Measurements from ENCODE around the gene TMEM266.
A peak's percentile ranks its signal among the peaks of the same experiment; 100 is the strongest.

The TMEM266 gene

DNA sequence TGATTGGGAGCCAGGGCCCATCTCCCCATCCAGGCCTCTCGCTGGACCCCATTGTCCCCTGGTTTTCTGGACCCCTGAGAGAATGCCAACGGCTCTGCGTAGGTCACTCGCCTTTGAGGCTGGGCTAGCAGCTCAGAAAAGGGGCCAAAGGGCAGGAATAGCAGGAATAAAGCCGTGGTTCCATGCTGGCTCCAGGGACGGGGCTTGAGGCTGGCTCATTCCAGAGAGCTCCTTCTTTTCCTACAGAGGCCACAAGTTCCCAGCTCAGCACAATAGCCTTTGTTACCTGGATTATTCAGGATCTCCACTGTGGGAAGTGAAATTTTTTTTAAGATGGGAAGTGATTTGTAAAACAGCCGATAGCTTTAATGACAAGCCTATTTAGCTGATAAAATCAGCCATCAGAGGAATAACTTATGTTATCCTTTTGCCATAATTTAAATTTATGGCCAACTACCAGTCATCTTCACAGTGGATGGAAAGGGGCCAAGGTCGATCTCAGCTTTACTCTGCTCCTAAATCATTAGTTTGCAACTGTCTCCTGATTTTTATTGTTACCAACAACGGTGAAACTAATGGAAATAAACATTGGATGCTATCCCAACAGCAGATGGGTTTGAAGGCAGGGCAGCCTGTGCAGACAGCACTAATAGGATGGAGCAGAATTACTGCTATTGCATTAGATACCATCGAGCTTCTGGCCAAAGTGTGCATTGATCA is 124.3 kb downstream of the TMEM266 start:
- DNase-seq (ENCODE audit: low read depth in 2 of 2) = no peak

DNA sequence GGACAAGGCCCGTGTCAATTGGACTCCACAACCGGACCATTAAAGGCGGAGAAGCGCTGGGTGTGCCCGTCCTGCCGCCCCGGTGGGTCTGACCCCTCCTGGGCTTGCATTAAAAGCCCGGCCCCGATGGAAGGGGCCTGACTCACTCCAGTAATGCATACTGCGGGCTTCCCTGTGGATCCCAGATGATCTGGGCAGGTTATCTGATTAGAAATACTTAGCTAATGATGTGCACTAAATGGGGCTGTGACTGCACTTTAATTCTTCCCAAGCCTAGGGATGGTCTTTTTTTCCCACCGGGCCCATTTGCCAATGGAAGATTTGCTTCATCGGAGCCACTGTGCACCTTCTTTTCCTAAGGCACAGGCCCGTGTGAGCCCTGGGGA is 124.9 kb downstream of the TMEM266 start:
- no peak for DNase-seq (ENCODE audit: low read depth in 2 of 2)

DNA sequence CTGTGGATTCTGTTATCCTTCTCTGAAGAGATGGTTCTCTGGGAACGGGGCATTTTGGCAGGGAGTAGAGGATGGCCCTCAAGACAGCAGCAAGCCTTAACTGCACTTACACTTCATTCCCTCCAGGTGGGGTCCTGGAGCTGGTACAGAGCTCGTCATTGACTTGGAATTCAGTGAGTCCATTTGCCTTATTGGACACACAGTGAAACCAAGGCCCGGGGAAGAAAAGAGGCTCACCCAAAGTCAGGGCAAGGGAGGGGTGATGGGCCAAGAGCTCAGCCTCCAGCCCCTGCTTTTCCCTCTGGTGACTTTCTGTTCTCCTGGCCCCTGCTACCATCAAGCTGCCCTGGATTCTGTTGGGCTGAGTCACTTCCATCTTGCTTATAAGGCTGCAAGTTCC is 125.9 kb downstream of the TMEM266 start:
- peak; percentile 31 to 33 for DNase-seq (ENCODE audit: low read depth in 2 of 2)

DNA sequence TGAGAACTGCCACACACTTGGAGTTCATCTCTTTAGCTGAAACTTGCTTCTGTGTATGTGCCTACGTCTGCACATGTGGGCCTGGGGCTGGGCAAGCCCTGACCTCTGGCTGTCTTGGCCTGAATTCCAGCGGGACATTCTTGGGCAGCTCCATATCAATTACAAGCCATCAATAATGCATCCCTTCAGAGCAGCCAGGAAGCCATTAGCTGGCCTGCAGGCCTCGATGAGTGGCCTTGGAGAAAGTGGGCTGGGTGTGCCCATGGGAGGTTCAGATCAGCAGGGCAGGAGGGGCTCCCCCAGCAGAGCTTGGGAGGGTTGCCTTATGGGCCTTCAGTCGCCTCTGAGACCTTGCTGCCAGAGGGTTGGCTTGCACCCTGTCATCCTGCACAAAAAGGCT is 127.4 kb downstream of the TMEM266 start:
- DNase-seq (ENCODE audit: low read depth in 2 of 2) = no peak

DNA sequence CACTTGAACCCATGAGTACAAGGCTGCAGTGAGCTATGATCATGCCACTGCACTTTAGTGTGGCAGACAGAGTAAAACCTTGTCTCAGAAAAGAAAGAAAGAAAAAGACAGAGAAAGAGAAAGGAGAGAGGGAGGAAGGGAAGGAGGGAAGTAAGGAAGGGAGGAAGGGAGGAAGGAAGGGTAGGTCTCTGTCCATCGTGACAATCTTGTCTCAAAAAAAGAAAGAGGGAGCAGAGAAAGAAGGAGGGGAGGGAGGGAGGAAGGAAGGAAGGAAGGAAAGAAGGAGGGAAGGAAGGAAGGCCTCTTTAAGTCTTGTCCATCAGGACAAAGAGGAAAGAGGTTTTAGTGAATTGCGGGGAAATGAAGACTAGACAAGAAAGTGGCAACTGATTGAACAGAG is 129.3 kb downstream of the TMEM266 start:
- no peak for DNase-seq (ENCODE audit: low read depth in 2 of 2)

DNA sequence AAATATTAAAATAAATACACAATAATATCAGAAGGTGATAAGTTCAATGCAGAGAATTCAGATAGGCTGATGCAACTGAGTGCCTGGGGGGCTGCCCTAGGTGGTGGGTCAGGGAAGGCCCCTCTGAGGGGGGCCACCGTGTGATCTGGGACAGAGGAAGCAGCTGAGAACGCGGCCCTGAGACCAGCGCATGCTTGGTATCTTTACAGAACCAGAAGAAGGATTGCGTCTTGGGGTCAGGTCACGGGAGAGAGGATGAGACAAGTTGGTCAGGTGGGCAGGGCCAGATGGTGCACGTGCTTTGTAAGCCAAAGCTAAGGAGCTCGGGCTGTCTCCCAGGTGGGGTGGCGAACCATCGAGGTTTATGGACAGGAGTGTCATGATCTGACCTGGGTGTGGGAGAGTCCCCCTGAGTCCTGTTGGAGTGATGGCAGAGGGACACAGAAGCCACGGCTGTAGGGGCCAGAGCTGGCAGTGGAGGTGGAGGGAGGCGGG is 130.3 kb downstream of the TMEM266 start:
- no peak for DNase-seq (ENCODE audit: low read depth in 2 of 2)

DNA sequence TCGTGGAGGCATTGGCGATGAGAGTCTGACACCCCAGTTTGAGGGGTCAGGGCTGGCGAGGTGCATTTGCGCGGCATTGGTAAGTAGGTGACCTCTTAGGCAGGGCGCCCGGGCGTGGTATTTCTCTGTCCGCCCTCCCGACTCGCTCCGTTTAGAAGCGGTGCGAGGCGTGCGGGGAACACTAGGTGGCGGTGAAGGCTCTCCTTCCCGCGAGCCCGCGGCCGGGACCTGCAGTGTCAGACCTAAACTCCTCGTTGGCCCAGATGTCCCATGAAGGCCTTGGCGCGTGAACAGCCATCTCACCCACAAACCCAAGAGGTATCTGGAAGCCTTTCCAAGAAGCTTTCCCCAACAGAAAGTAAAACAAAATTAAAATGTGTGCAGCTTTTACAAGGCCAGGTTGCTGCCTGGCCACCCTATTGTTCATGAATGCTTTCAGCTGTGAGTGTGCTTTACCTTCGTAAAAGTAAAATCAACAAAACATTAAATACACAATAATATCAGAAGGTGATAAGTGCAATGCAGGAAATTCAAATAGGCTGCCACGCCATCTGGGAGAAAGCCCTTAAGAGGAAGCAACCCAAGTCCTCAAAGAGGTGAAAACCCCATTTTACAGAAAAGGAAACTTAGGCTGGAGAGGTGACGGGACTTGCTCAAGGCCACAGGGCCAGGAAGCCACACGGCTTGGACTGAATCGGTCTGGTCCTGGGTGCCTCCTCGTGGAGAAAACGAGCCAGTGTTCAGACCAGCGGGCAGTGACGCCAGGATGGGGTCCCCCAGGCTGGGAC is 131.2 kb downstream of the TMEM266 start:
- DNase-seq (ENCODE audit: low read depth in 2 of 2) = peak; percentile 22 to 29

DNA sequence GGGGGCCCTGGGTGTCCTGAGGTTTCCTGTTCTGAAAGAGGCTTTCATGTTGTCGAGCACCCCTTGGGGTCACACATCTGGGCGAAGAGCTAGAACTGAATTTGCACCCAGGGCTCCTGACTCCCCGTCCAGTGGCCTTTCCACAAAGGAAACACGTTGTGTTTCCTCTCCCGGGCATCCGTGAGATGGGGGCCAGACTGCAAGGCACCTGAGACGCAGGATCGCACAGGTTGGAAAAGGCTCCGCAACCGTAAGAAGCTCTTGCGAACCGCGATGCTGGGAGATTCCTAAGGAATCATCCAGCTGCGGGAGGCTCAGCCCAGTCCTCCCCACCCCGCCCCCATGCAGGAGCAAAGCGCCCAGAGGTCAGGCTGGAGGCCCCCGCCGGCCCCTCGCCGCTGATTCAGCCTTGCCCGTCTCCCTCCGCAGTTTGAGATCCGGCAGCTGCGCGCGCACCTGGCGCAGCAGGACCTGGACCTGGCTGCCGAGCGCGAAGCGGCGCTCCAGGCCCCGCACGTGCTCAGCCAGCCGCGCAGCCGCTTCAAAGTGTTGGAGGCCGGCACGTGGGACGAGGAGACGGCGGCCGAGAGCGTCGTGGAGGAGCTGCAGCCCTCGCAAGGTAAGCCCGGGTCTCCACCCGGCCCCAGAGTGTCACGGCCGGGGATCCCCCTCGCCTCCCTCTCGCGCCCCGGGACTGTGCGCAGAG is 131.9 kb downstream of the TMEM266 start:
- no peak for DNase-seq (ENCODE audit: low read depth in 2 of 2)

DNA sequence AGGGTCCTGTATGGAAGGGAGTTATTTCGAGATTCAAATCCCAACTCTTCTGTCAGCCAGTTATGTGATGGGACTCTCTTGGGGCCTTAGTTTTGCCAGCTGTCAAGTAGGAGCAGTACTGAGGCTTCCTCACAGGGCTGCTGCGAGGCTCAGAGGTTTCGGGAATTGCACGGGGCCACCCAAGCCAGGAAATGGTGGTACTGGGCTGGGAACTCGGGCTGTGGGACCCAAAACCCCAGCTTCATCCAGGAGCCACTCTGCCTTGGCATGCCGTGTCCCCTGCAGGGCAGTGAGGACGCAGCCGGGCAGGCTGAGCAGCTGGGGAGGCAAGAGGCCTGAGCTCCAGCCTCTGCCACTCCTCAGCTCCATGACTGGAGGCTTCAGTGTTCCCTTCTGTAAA is 132.9 kb downstream of the TMEM266 start:
- DNase-seq (ENCODE audit: low read depth in 2 of 2) = no peak

DNA sequence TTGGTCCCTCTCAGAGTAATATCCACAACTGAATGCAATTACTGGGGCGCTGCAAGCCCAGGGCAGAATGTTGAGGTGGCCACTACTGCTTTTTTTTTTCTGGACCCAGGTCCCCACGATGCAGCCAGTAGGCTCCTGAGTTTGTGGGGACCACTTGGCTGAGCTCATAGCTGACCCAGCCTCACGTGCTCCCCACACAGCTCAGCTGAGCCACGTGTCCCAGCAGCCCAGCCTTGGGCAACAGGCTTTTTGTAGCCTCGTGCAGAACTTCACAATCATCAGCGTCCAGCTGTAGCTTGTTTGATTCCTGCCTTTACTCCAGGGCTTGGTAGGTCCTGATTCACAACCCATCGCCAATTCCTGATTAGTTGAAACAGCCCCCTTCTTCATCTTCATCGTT is 134.1 kb downstream of the TMEM266 start:
- no peak for DNase-seq (ENCODE audit: low read depth in 2 of 2)

DNA sequence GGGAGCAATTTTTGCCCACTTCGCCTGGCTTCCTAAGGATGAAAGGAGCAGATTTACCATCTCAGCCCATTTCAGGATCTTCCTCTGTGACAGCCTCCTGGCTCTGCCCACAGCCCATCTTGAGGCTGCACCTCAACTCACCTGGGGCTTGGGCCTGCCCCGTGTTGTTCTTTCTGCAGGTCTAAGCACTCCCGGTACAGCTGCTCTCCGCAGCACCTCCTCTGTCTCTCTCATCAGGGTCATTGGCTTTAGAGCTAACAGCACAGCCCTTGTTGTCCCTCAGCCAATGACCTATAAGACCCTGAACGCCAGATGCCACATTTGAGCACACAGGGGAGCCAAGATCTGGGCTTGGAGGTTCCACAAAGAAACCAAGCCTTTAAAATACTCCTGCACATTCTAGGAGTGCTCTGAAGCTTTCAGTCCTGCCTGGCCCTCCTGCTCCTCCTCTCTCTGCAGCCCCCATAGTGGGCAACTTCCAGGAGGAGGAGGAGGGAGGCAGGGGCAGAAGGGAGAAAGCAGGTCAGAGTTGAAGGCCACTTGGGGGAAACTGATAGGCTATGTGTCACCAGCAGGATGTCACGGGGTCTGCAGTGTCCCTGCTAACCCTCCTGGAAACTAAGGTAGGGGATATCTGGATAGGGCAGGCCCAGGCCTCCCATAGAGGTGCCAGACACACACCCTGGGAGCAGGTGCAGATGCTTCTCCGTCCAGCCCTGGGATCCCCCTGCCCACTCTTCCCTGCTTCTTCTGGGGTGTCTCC is 135.9 kb downstream of the TMEM266 start:
- no peak for DNase-seq (ENCODE audit: low read depth in 2 of 2)

DNA sequence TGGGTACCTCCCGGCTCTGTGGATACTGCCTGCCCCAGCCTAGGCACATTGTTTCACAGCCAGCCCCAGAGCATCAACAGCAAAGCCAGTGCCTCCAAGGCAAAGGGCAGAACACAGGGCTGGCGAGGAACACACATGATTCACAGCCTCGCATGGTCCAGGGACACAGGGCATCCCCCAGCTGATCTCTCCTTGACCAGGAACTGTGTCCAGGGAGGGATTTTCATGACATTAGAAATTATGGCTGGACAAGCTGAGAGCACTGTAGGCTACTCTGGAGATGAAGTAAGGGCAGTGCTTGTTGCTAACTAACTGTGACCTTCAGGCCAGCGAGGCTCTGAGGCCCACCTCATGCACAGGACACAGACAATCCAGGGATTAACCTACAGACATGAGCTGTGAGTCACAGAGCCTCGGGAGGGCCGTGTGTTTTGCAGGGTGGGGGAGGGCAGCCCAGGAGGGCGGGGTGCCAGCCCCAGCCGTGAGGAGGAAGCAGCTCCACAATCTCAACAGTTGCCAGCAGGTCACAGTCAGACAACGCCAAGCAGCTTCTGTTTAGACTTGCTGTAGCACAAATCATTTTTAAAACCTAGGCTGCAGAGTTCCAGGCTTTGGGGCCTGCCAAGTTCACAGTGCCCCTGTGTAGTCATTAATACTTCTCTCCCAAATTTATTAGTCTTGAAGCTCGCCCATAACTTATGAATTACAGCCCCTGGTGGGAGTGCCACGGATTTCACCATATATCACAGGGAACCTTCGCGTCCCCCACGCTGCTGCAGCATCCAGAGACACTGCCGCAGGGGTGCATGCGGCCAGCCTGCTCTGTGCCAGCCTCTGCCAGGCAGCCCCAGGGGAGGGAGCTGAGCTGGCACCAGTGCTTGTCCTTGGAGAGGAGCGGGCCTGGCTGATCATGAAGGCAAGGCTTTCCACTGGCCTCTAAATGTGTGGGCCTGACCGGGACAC is 136.8 kb downstream of the TMEM266 start:
- peak; percentile 51 for DNase-seq (ENCODE audit: low read depth in 2 of 2)

DNA sequence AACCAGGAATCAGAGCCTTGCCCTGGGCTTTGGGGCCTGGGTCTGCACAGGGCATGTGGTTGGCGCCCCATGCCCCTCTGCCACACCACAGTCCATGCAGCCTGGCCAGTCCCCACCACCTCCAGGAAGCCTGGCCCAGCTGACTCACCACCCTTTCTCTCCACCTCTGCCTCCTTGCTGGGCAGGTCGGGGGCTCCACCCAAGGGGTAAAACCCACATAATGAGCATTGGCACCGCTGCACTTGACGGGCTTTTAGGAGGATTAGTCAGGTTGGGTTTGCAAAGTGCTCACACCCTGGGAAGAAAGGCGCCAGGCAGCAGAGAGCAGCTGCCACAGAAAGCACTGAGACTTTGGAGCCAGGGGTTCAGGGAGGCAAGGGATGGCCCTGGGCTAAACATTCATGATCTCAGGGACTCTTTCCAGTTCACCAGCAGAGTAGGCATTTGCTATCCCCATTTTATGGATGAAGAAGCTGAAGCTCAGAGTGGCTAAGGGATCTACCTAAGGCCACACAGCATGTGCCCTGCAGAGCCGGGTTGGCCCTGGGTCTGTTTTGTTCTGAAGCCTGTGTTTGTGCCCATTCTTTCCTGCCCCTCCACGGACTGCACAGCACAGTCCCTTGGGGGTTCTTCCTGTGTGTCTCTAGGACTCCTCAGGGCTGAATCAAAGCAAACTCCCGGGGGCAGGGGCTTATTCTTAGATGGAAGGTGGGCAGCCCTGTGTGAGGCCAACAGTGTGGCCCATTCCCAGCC is 138.1 kb downstream of the TMEM266 start:
- DNase-seq (ENCODE audit: low read depth in 2 of 2) = no peak

DNA sequence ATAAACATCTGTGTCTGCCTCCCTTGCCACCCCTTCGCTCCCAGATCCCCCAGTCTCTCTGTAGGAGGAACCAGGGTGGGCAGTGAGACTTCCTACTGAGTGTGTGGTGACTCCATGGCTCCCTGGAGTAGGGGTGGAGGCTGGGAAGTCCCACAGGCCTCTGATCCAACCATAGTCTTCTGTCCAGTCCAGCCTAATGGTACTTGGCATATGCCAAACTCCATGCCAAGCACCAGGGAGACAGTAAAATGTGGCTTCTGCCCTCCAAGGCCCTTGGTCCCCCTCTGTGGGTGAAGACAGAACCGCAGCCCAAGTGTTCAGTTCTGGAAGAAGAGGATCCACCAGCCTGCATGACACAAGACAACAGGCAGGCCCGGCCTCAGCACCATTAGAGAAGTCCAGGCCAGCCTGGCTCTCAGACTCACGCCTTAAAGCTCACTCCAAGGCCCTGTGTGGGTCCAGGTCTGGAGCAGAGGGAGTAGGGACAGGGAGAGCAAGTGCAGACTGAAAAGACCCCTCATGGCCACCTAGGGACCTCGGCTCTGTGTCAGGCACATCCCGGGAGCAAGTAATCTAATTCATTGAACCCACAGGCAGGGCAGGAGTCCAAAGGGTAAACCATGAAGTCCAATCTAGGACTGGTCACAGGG is 138.8 kb downstream of the TMEM266 start:
- DNase-seq (ENCODE audit: low read depth in 2 of 2) = no peak

DNA sequence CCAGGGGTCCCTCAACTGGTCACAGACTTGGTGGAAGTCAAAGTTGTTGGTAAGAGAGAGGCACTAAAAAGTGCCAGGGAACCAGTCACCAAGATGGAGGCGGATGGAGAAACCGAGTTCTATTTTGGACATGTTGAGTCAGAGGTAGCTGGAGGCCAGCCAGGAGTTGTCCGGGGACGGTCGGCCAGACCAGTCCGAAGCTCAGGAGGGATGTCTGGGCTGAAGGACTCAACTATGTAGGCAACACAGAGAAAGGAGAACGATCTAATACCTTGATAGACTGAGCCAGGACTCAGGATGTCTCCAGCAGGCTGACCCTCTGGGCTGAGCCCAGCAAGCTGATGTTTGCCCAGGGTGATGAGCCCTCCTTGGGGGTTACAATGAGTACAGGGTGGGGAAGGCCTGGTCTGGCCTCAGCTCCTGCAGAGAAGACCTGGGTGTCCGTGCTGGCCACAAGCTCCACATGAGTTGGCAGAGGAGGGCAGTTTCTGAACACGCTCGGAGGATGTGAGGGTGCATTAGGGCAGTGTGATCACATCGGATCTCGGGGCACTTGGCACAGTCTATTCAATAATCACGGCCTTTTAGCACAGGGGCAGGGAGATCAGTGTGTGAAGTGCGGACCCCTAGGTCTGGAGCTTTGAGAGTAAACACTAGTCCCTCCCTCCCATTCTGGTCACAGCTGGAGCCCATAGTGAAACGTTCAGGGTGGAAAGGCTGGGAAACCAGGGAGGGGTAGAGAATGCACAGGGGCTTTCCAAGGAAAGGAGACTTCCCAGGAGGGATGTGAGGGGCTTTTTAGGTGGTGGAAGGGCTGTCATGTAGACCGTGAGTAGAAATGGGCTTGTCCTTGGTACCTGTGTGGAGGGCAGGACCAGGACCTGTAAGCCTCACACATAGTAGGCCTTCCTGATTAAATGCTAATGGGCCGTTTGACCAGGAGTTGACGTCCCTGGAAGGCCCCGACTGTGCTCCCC is 139.6 kb downstream of the TMEM266 start:
- no peak for DNase-seq (ENCODE audit: low read depth in 2 of 2)

DNA sequence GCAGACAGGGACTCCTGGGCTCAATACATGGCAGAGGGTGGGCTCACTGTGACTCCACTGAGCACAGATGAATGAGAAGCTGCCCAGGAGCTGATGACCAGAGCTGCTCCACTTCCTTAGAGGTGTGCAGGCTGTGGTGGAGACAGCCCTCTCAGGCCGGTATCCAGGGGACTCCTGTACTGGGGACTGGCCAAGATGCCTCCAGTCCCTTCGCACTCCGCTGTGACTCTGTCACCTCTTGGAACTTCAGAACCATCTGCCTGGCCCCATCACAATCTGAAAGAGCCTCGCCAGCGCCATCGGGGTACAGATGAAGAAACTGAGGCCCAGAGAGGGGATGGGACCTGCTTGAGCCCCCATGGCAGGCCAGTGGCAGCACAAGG is 140.3 kb downstream of the TMEM266 start:
- no peak for DNase-seq (ENCODE audit: low read depth in 2 of 2)

DNA sequence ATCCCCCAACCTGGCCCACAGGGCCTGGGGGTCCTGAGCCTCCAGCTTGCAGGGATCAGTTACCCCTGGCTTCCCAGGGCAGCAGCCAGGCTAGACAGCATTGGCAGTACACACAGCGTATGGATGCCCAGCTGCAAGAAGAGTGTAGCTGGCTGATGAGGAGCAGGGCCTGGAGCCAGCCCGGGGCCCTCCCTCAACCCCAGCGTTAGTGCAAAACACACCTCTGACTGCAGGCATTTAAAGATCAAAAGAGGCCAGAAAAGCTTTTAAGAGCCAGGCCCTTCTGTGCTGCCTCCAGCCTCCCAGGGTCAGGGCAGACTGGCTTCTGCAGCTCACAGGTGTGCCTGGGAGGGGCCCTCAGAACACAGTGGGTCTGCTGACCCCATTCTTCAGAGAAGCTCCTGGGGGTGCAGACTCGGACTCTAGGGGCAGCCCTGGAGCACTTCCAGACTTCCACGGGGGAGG is 140.9 kb downstream of the TMEM266 start:
- DNase-seq (ENCODE audit: low read depth in 2 of 2) = no peak

Data from fibroblast of skin of left quadriceps (primary cell).